Tibial nerve (tissue), 4 donors: Measurements from ENCODE around the gene RNU1-2. TPM values are rescaled to one million over a fixed set of nuclear protein-coding genes. Genes with fewer than 3 reads are reported as not detected.
"Not testable (repeated sequence)": the region's sequence is repeated elsewhere in the genome, so short reads cannot be mapped to it uniquely, and the experiment has no call there.

Source experiments
- DNase-seq, 2 donors: peaks; one replicate each; pipeline ENCODE4 v3.0.0-alpha.2; 2019; ENCODE audit warnings: low spot score in 2 of 2
- H3K27ac ChIP-seq, 4 donors: fragments of 200-600 bp; sonication (generic) in 3 of 4; one replicate each; pipeline ENCODE4 v1.5.1; 2017 to 2019; ENCODE audit warnings: mild to moderate bottlenecking in 1 of 4
- H3K27me3 ChIP-seq, 2 donors: fragments of 200-600 bp; sonication (generic) in 1 of 2; one replicate each; pipeline versions ENCODE4 v1.5.1 to v1.6.0; 2017 to 2019
- H3K36me3 ChIP-seq, 3 donors: fragments of 200-600 bp; sonication (generic); one replicate each; pipeline ENCODE4 v1.5.1; 2018 to 2019
- H3K4me1 ChIP-seq, 4 donors: fragments of 200-600 bp; sonication (generic) in 3 of 4; one replicate each; pipeline ENCODE4 v1.5.1; 2017 to 2019
- H3K4me3 ChIP-seq, 4 donors: fragments of 200-600 bp; sonication (generic) in 3 of 4; one replicate each; pipeline ENCODE4 v1.5.1; 2017 to 2019; ENCODE audit warnings: mild to moderate bottlenecking in 1 of 4, moderate library complexity in 1 of 4
- H3K9me3 ChIP-seq, 4 donors: fragments of 200-600 bp; sonication (generic) in 3 of 4; one replicate each; pipeline ENCODE4 v1.5.1; 2017 to 2019
- CTCF ChIP-seq, 5 experiments: fragments of 200-600 bp in 3 of 5; fragments of 450-650 bp in 2 of 5; sonication (generic) in 3 of 5; IDR thresholded peaks; one replicate each; pipeline ENCODE4 v1.5.1; 2016 to 2019; ENCODE audit warnings: antibody characterized with exemption in 5 of 5, mild to moderate bottlenecking in 3 of 5, moderate library complexity in 2 of 5
- EP300 ChIP-seq, 2 donors: sonication (generic); formaldehyde crosslinking; IDR thresholded peaks; one replicate each; pipeline ENCODE4 v1.6.1; 2017; ENCODE audit warnings: antibody characterized with exemption in 2 of 2, mild to moderate bottlenecking in 1 of 2
- POLR2A ChIP-seq, 2 donors: fragments of 450-650 bp; IDR thresholded peaks; one replicate each; pipeline ENCODE4 v1.6.1; 2017; ENCODE audit warnings: antibody characterized with exemption in 2 of 2, mild to moderate bottlenecking in 2 of 2, moderate library complexity in 2 of 2
- WGBS, 2 donors: methylation state at CpG; one replicate each; pipeline ENCODE4 v1.1.5; 2018; 5-methylcytosine and 5-hydroxymethylcytosine counted together
- small RNA-seq: library from RNA; depleted of rRNA; stranded (forward); fragments of <200 nt; gene quantifications from one replicate; pipeline ENCODE3, GENCODE V24; 2016
- total RNA-seq, 4 donors: library from RNA; depleted of rRNA; stranded (reverse); fragments of >200 nt; gene quantifications; one replicate each; pipeline ENCODE4 v1.1.0, GENCODE V29; 2016

RNU1-2 gene
- total RNA-seq, 4 donors from 2014 or later: under 0.01 TPM

GRCh38 chr1:16938351-16939321 is 42.9 kb downstream of the RNU1-2 start:
- no peak for TF ChIP-seq EP300 (IDR thresholded peaks at IDR 0.05)
- TF ChIP-seq POLR2A (IDR thresholded peaks at IDR 0.05): no peak
- no peak for TF ChIP-seq CTCF (IDR thresholded peaks at IDR 0.05)
- Histone ChIP-seq H3K27ac (no peak overlapping the region), H3K9me3 (no peaks in the 10 kb centered on the region), H3K4me3 (no peak overlapping the region), H3K4me1 (no peaks in the 10 kb centered on the region), H3K27me3 (no peaks in the 10 kb centered on the region), H3K36me3 (peaks cover 0 to 97% (median 4%) of the 10 kb centered on the region in 3 donors)
- DNase-seq: no peak
- 66% methylated on average over 51 of the region's 51 CpGs for WGBS, 2 donors

- DNase-seq, H3K27me3 ChIP-seq, H3K4me3 ChIP-seq, H3K27ac ChIP-seq, H3K9me3 ChIP-seq, H3K4me1 ChIP-seq: not testable (repeated sequence)
- 92 to 94% methylated on average over 32 of the region's 32 CpGs for WGBS, 2 donors
- peaks cover 0 to 97% (median 4%) of the 10 kb centered on the region in 3 donors for H3K36me3 ChIP-seq
Observed at GRCh38 chr1:16939386-16940180, 43.8 kb downstream of the RNU1-2 start.

- TF ChIP-seq CTCF (IDR thresholded peaks at IDR 0.05): no peak
- no peak for TF ChIP-seq EP300 (IDR thresholded peaks at IDR 0.05)
- TF ChIP-seq POLR2A (IDR thresholded peaks at IDR 0.05): no peak
- DNase-seq: no peak
- Histone ChIP-seq H3K4me3 (no peak overlapping the region), H3K27ac (no peak overlapping the region), H3K4me1 (no peaks in the 10 kb centered on the region), H3K9me3 (no peaks in the 10 kb centered on the region), H3K36me3 (peaks cover 0 to 97% (median 4%) of the 10 kb centered on the region in 3 donors), H3K27me3 (no peaks in the 10 kb centered on the region)
- 89 to 94% methylated on average over 19 of the region's 19 CpGs for WGBS, 2 donors
Observed at GRCh38 chr1:16944038-16944437, 48.3 kb downstream of the RNU1-2 start.

- not testable (repeated sequence) for H3K4me3 ChIP-seq, DNase-seq, H3K9me3 ChIP-seq, H3K27ac ChIP-seq, H3K4me1 ChIP-seq, H3K27me3 ChIP-seq
- peaks cover 0 to 84% (median 4%) of the 10 kb centered on the region in 3 donors for H3K36me3 ChIP-seq
- WGBS, 2 donors: 74 to 85% methylated on average over 9 of the region's 9 CpGs
Observed at GRCh38 chr1:16945512-16945911, 49.7 kb downstream of the RNU1-2 start.

Small RNA genes within 50 kb of the gene (small RNA-seq; reads per million reads assigned to genes)
- gene MIR3675 (not detected), gene RNU1-2 (not detected), gene RNU1-5P (not detected)

Other genes with a start within 250 kb of the RNU1-2 start
- gene RNU1-3, start 229.0 kb upstream of the RNU1-2 start, total RNA-seq: under 1 TPM; under 0.01 TPM
- gene RNU1-4, start 155.5 kb upstream of the RNU1-2 start, total RNA-seq: under 1 TPM; under 0.01 TPM
- gene CROCC, start 26.0 kb downstream of the RNU1-2 start, total RNA-seq: 100 to 1,000 TPM in 1 of 4 donors, 10 to 100 TPM in 3; 22.3 to 164 (median 68.4) TPM
- gene MFAP2, start 84.6 kb downstream of the RNU1-2 start, total RNA-seq: 10 to 100 TPM in 3 of 4 donors, 1 to 10 TPM in 1; 5.9 to 26.6 (median 13.5) TPM
- gene ATP13A2, start 115.9 kb downstream of the RNU1-2 start, total RNA-seq: 10 to 100 TPM; 29.7 to 64.2 (median 42.1) TPM
- 100 to 1,000 TPM in 1 of 4 donors, 10 to 100 TPM in 3; 79.6 to 130 (median 86.3) TPM for gene SDHB, start 158.1 kb downstream of the RNU1-2 start, total RNA-seq
- gene PADI2, start 223.5 kb downstream of the RNU1-2 start, total RNA-seq: 10 to 100 TPM in 1 of 4 donors, 1 to 10 TPM in 3; 2.4 to 12.2 (median 6.3) TPM